Epithelial cell of proximal tubule (primary cell): ENCODE data around the gene CAMTA1. TPM values are rescaled to one million over a fixed set of nuclear protein-coding genes. Genes with fewer than 3 reads are reported as not detected.

Experiments
- DNase-seq: peaks from one replicate; pipeline ENCODE4 v3.0.0-alpha.2; 2011; ENCODE audit warnings: low read depth
- H3K4me3 ChIP-seq: 2 replicates; pipeline ENCODE4 v1.5.1; 2011; ENCODE audit warnings: low read depth, mild to moderate bottlenecking, low read length
- CTCF ChIP-seq: conservative IDR thresholded peaks from 2 replicates; pipeline ENCODE4 v1.5.1; 2012; ENCODE audit warnings: low read depth, mild to moderate bottlenecking, low read length
- total RNA-seq: library from RNA; depleted of rRNA; stranded (reverse); fragments of >200 nt; gene quantifications from 2 replicates; pipeline ENCODE4 v1.2.3, GENCODE V29; 2015

Gene CAMTA1
- total RNA-seq, 1 donor from 2014 or later = 79.2 TPM

GRCh38 chr1:6899621-6900020 is 114.4 kb downstream of the CAMTA1 start:
- no peak for TF ChIP-seq CTCF
- no peak for DNase-seq
- no peak overlapping the region for H3K4me3 ChIP-seq

GRCh38 chr1:6902153-6902552 is 116.9 kb downstream of the CAMTA1 start:
- TF ChIP-seq CTCF = no peak

GRCh38 chr1:6904476-6905170 is 119.4 kb downstream of the CAMTA1 start:
- no peak overlapping the region for H3K4me3 ChIP-seq
- no peak for TF ChIP-seq CTCF
- DNase-seq = no peak

More at GRCh38 chr1:6902153-6902552, 116.9 kb downstream of the CAMTA1 start:
- H3K4me3 ChIP-seq = no peak overlapping the region
- no peak for DNase-seq

GRCh38 chr1:6905331-6905730 is 120.1 kb downstream of the CAMTA1 start:
- H3K4me3 ChIP-seq = no peak overlapping the region
- no peak for DNase-seq
- TF ChIP-seq CTCF = no peak

GRCh38 chr1:6905790-6906189 is 120.5 kb downstream of the CAMTA1 start:
- H3K4me3 ChIP-seq = no peak overlapping the region
- no peak for DNase-seq
- no peak for TF ChIP-seq CTCF

GRCh38 chr1:6906783-6907182 is 121.5 kb downstream of the CAMTA1 start:
- no peak overlapping the region for H3K4me3 ChIP-seq
- DNase-seq = no peak
- TF ChIP-seq CTCF = no peak

- no peak overlapping the region for H3K4me3 ChIP-seq
- TF ChIP-seq CTCF = no peak
- DNase-seq = no peak
These were observed 121.9 kb downstream of the CAMTA1 start for GRCh38 chr1:6907201-6907600.
